Measurements from ENCODE around the gene ADIRF. TPM values are rescaled to one million over a fixed set of nuclear protein-coding genes. Genes with fewer than 3 reads are reported as not detected.

Gene ADIRF
- total RNA-seq, 1 experiment from 2014 or later, result 0.70 TPM

GRCh38 chr10:86942441-86943315, 25.6 kb upstream of the ADIRF start:
- peak; percentile 30 for DNase-seq (ENCODE audit: low spot score)
- peaks cover 20% of the 10 kb centered on the region for H3K4me1 Mint-ChIP-seq
- ATAC-seq, result peak; percentile 1
- no peaks in the 10 kb centered on the region; the same call in 1 of the 2 replicates for H3K27me3 Mint-ChIP-seq (ENCODE audit: low read depth)
- no peak overlapping the region for H3K27ac Mint-ChIP-seq
- TF ChIP-seq SP1 (CRISPR knock-in tag; conservative IDR thresholded peaks at IDR 0.05) (0 out of 2 replicates have a peak, but pooled peaks have one; percentile 25), ZBTB43 (CRISPR knock-in tag; IDR thresholded peaks at IDR 0.05) (no peak), NFE2L1 (CRISPR knock-in tag; IDR thresholded peaks at IDR 0.05) (no peak), FOXP1 (CRISPR knock-in tag; IDR thresholded peaks at IDR 0.05; ENCODE audit: borderline replicate concordance) (peak; percentile 28; the same call in 1 of the 2 replicates), ATF1 (CRISPR knock-in tag; IDR thresholded peaks at IDR 0.05) (no peak)
- CTCF ChIA-PET, result interaction anchor here (0.6 to 13.1 kb wide), 5 partner anchors 12 to 301 kb away, joined by 3 to 462 read pairs (median 5); partner anchors contain the start of genes ADIRF and SNCG
- H3K9me3 Mint-ChIP-seq, result no peaks in the 10 kb centered on the region
- no peaks in the 10 kb centered on the region for H3K36me3 Mint-ChIP-seq
- POLR2A ChIA-PET, result interaction anchor here (0.6 to 1.2 kb wide), 3 partner anchors 13 to 134 kb away, joined by 3 to 4 read pairs (median 3); no protein-coding TSS in a partner anchor
- H3K4me3 Mint-ChIP-seq, result no peak overlapping the region

GRCh38 chr10:86943316-86944030, 24.8 kb upstream of the ADIRF start:
- no peak for ATAC-seq

More at GRCh38 chr10:86943316-86944030, 24.8 kb upstream of the ADIRF start:
- H3K4me3 Mint-ChIP-seq, result no peak overlapping the region
- H3K36me3 Mint-ChIP-seq, result no peaks in the 10 kb centered on the region
- H3K4me1 Mint-ChIP-seq, result peaks cover 20% of the 10 kb centered on the region
- ChIA-PET CTCF (interaction anchor here (0.6 to 13.1 kb wide), 3 partner anchors 12 to 302 kb away, joined by 3 to 462 read pairs (median 23); partner anchors contain the start of genes ADIRF and SNCG), POLR2A (interaction anchor here (0.6 to 1.2 kb wide), 3 partner anchors 13 to 133 kb away, joined by 3 to 4 read pairs (median 3); no protein-coding TSS in a partner anchor)
- no peak overlapping the region for H3K27ac Mint-ChIP-seq
- no peaks in the 10 kb centered on the region; the same call in 1 of the 2 replicates for H3K27me3 Mint-ChIP-seq (ENCODE audit: low read depth)
- TF ChIP-seq JUN (CRISPR knock-in tag; IDR thresholded peaks at IDR 0.05) (no peak), ZNF671 (CRISPR knock-in tag; IDR thresholded peaks at IDR 0.05) (no peak), ARID4B (CRISPR knock-in tag; IDR thresholded peaks at IDR 0.05; ENCODE audit: borderline replicate concordance) (no peak), GABPB1 (CRISPR knock-in tag; IDR thresholded peaks at IDR 0.05) (no peak), MAX (CRISPR knock-in tag; IDR thresholded peaks at IDR 0.05) (no peak), NR2C2 (CRISPR knock-in tag; IDR thresholded peaks at IDR 0.05) (no peak), USF1 (CRISPR knock-in tag; IDR thresholded peaks at IDR 0.05) (no peak), TEAD4 (CRISPR knock-in tag; IDR thresholded peaks at IDR 0.05) (no peak), FOXJ3 (CRISPR knock-in tag; IDR thresholded peaks at IDR 0.05; ENCODE audit: borderline replicate concordance) (no peak), GRHL2 (CRISPR knock-in tag; IDR thresholded peaks at IDR 0.05; ENCODE audit: insufficient replicate concordance, severe bottlenecking) (no peak), ZNF425 (CRISPR knock-in tag; conservative IDR thresholded peaks at IDR 0.05) (no peak)
- H3K9me3 Mint-ChIP-seq, result peaks cover 5% of the 10 kb centered on the region
- peak; percentile 10 for DNase-seq (ENCODE audit: low spot score)

All from WTC11 (cell line).